BJ (cell line): Measurements from ENCODE around the gene TMEM30B. TPM values are rescaled to one million over a fixed set of nuclear protein-coding genes. Genes with fewer than 3 reads are reported as not detected.
A peak's percentile ranks its signal among the peaks of the same experiment; 100 is the strongest.

ENCODE experiments used
- CTCF ChIA-PET: fragments of 350-600 bp; formaldehyde crosslinking; extraction: SDS; loops from one replicate; lab custom pipeline; 2021; ENCODE audit warnings: antibody characterized with exemption, inconsistent platforms; lab: Yijun Ruan, JAX
- POLR2A ChIA-PET: fragments of 300-600 bp; sonication (Branson Sonifier 250); formaldehyde crosslinking; extraction: SDS; loops from one replicate; lab custom pipeline; 2021; ENCODE audit warnings: antibody characterized with exemption; lab: Charles Lee
- DNase-seq: peaks from one replicate; pipeline ENCODE4 v3.0.0-alpha.2; 2011; ENCODE audit warnings: low read depth
- H3K27me3 ChIP-seq: 2 replicates; pipeline ENCODE4 v1.6.0; 2011; ENCODE audit warnings: low read length; ENCODE audit not compliant: control insufficient read depth, insufficient read depth
- H3K36me3 ChIP-seq: 2 replicates; pipeline ENCODE4 v1.5.1; 2011; ENCODE audit warnings: low read length; ENCODE audit not compliant: control insufficient read depth, insufficient read depth
- H3K4me3 ChIP-seq: 2 replicates; pipeline ENCODE4 v1.5.1; 2011; ENCODE audit warnings: low read depth, mild to moderate bottlenecking, control low read depth, low read length
- polyA plus RNA-seq: library from polyadenylated mRNA; depleted of rRNA; stranded (reverse); fragments of >200 nt; gene quantifications from 2 replicates; pipeline ENCODE4 v1.2.3, GENCODE V29; 2011
- TF ChIP-seq, protein P1 (sequence below): IDR thresholded peaks from 2 replicates; pipeline ENCODE4 v1.5.1; 2011; ENCODE audit warnings: low read depth, mild to moderate bottlenecking, control low read depth, inconsistent platforms, low read length, moderate library complexity; ENCODE audit not compliant: insufficient read depth

The TMEM30B gene
- polyA plus RNA-seq, 1 experiment, result 0.32 TPM

DNA sequence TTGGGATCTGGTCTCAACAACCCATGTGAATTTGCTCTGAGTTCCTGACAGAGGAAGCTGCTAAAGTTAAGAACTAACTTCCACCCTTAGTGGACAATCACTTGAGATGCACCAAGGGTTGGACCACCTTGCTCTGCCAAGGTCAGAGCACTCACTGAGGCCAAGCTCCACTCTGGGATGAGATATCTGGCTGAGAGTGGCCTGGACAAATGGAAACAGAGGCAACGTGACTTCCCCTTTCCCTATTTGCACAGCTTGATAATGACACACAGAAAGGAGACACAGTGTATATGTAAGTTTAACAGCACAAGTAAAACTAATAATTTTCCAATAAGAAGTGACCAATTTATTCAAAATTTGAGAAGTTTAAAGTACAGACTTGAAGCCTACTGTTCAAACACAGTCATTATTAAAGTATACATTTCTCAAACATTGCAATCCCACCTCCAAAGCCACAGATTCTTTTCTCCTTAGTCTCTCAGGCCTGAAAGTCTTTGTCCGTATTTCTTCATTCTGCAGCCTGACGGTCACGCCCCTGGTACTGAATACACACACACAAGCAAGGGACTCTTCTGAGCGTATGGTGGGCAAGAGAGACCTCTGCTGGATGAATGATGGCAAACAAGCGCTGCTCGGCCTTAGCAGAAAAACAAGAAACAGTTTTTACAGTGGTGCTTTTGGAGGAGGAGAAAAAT lies 28.6 kb downstream of the TMEM30B start:
- no peaks in the 10 kb centered on the region for H3K36me3 ChIP-seq
- DNase-seq, result peak; percentile 87
- POLR2A ChIA-PET, result no interaction called here
- TF ChIP-seq, protein P1, sequence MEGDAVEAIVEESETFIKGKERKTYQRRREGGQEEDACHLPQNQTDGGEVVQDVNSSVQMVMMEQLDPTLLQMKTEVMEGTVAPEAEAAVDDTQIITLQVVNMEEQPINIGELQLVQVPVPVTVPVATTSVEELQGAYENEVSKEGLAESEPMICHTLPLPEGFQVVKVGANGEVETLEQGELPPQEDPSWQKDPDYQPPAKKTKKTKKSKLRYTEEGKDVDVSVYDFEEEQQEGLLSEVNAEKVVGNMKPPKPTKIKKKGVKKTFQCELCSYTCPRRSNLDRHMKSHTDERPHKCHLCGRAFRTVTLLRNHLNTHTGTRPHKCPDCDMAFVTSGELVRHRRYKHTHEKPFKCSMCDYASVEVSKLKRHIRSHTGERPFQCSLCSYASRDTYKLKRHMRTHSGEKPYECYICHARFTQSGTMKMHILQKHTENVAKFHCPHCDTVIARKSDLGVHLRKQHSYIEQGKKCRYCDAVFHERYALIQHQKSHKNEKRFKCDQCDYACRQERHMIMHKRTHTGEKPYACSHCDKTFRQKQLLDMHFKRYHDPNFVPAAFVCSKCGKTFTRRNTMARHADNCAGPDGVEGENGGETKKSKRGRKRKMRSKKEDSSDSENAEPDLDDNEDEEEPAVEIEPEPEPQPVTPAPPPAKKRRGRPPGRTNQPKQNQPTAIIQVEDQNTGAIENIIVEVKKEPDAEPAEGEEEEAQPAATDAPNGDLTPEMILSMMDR, result peak; percentile 90
- no peaks in the 10 kb centered on the region for H3K27me3 ChIP-seq
- H3K4me3 ChIP-seq, result no peak overlapping the region
- CTCF ChIA-PET, result interaction anchor here (0.6 to 3.7 kb wide), 22 partner anchors 8 to 628 kb away, joined by 3 to 26 read pairs (median 4); no protein-coding TSS in a partner anchor

DNA sequence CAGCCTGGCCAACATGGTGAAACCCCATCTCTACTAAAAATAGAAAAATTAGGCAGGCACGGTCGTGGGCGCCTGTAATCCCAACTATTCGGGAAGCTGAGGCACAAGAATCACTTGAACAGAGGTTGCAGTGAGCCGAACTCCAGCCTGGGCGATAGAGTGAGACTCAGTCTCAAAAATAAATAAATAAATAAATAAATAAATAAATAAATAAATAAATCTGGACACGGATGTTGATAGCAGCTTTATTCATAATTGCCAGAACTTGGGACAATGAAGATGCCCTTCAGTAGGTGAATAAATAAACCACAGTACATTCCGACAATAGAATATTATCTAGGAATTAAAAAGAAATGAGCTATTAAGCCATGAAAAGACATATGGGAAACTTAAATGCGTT lies 31.1 kb downstream of the TMEM30B start:
- H3K36me3 ChIP-seq, result no peaks in the 10 kb centered on the region
- ChIA-PET CTCF (interaction anchor here (1.6 kb wide), 1 partner anchor 625 kb away, joined by 6 read pairs; no protein-coding TSS in a partner anchor), POLR2A (no interaction called here)
- H3K4me3 ChIP-seq, result no peak overlapping the region
- DNase-seq, result no peak
- TF ChIP-seq, protein P1, result no peak
- H3K27me3 ChIP-seq, result no peaks in the 10 kb centered on the region

DNA sequence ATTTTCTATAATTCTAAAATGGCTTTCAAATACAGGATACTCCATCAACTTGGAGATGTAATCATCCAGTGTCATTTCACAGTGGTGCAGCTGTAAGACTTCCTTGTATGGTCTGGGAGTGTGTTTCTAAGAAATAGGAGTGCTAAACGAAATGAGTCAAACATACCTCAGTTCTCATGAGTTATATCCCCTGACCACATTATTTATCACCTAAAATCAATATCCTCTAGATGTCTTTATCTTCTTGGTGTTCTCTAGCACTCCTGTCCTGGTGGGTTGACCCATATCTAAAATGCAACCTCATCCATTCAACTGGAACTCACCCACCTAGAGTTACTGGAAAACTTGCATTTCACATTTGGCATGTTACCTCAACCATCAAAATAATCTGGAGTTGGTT lies 33.2 kb downstream of the TMEM30B start:
- POLR2A ChIA-PET, result no interaction called here
- H3K36me3 ChIP-seq, result no peaks in the 10 kb centered on the region
- no peak overlapping the region for H3K4me3 ChIP-seq
- DNase-seq, result no peak
- CTCF ChIA-PET, result interaction anchor here (1.5 kb wide), 1 partner anchor 13 kb away, joined by 4 read pairs; no protein-coding TSS in a partner anchor
- TF ChIP-seq, protein P1, result no peak
- no peaks in the 10 kb centered on the region for H3K27me3 ChIP-seq

DNA sequence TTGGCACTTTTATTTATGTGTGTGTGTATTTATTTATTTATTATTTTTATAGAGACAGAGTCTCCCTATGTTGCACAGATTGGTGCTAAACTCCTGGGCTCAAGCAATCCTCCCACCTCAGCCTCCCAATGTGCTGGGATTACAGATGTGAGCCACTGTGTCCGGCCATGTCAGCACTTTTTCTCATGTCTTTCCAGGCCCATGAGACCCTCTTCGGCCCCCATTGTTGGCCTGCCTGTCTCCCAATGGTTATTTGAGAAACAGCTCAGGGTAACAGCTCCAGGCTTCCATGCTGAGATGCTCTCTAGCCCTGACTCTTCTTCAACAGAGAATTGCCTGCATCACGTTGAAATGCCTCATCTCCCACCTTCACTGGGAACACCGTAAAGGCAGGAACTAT lies 34.4 kb downstream of the TMEM30B start:
- no peaks in the 10 kb centered on the region for H3K36me3 ChIP-seq
- H3K4me3 ChIP-seq, result no peak overlapping the region
- ChIA-PET POLR2A (no interaction called here), CTCF (no interaction called here)
- TF ChIP-seq, protein P1, result no peak
- DNase-seq, result no peak
- H3K27me3 ChIP-seq, result no peaks in the 10 kb centered on the region

DNA sequence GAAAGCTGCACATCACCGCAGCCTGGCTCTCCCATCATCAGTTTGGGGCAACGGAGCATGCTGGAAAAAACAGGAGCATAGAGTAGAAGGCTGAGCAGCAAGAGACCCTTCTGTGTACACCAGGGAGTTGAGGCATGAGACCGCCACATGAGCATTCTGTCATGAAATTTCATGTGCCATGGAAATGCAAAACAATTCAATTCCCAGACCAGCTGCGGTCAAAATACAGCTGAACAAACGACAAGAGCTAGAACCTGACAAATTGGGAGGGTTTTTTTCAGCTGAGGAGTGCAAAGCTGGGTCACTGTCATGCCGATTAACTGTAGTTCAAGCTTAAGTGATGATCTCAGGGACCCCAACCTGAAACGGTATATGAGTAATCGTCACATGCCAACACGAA lies 37.1 kb downstream of the TMEM30B start:
- H3K36me3 ChIP-seq, result no peaks in the 10 kb centered on the region
- DNase-seq, result no peak
- POLR2A ChIA-PET, result no interaction called here
- TF ChIP-seq, protein P1, result no peak
- CTCF ChIA-PET, result interaction anchor here (1.0 to 1.4 kb wide), 4 partner anchors 8 to 218 kb away, joined by 3 to 4 read pairs (median 3); no protein-coding TSS in a partner anchor
- no peaks in the 10 kb centered on the region for H3K27me3 ChIP-seq
- H3K4me3 ChIP-seq, result no peak overlapping the region
